HepG2 (cell line): Measurements from ENCODE around the gene CHN2. TPM values are rescaled to one million over a fixed set of nuclear protein-coding genes. Genes with fewer than 3 reads are reported as not detected.

Source experiments
- CC2D1A ChIP-seq: sonication (generic); formaldehyde crosslinking; IDR thresholded peaks from 2 replicates; pipeline ENCODE4 v1.8.1; 2023; ENCODE audit warnings: mild to moderate bottlenecking, missing genetic modification reagents
- ETS1 ChIP-seq: sonication (generic); formaldehyde crosslinking; IDR thresholded peaks from 2 replicates; pipeline ENCODE4 v1.4.0; 2020; ENCODE audit warnings: missing genetic modification reagents
- GPBP1L1 ChIP-seq: sonication (generic); formaldehyde crosslinking; IDR thresholded peaks from 2 replicates; pipeline ENCODE4 v1.5.0; 2020; ENCODE audit warnings: mild to moderate bottlenecking, missing genetic modification reagents
- IKZF4 ChIP-seq: sonication (generic); formaldehyde crosslinking; IDR thresholded peaks from 2 replicates; pipeline ENCODE4 v1.5.1; 2020; ENCODE audit warnings: borderline replicate concordance, mild to moderate bottlenecking, low read depth, missing genetic modification reagents; ENCODE audit errors: not compliant biosample characterization
- ISL2 ChIP-seq: sonication (generic); formaldehyde crosslinking; IDR thresholded peaks from 2 replicates; pipeline ENCODE4 v1.5.0; 2020; ENCODE audit warnings: missing genetic modification reagents
- KLF16 ChIP-seq, 2 experiments: sonication (generic) in 1 of 2; formaldehyde crosslinking in 1 of 2; IDR thresholded peaks; 2 replicates each; pipeline versions ENCODE4 v1.6.1 to v1.8.0; 2016 to 2023; ENCODE audit warnings: missing genetic modification reagents in 2 of 2, missing compliant biosample characterization in 1 of 2
- MED13 ChIP-seq: sonication (generic); formaldehyde crosslinking; IDR thresholded peaks from 2 replicates; pipeline ENCODE4 v1.5.0; 2020; ENCODE audit warnings: missing genetic modification reagents
- NFRKB ChIP-seq: fragments of 450-650 bp; IDR thresholded peaks from 2 replicates; pipeline ENCODE4 v1.6.1; 2017
- NR2F2 ChIP-seq: IDR thresholded peaks from 2 replicates; pipeline ENCODE4 v1.6.1; 2012; ENCODE audit warnings: low read depth, inconsistent platforms, borderline replicate concordance
- POLR2AphosphoS2 ChIP-seq: IDR thresholded peaks from 2 replicates; pipeline ENCODE4 v1.6.1; 2011; ENCODE audit warnings: low read depth, low read length, improper control_type of control experiment
- PRPF4 ChIP-seq: fragments of 200-400 bp; formaldehyde crosslinking; IDR thresholded peaks from 2 replicates; pipeline ENCODE4 v1.6.1; 2016; ENCODE audit warnings: low read length, low read depth; ENCODE audit not compliant: poor library complexity, severe bottlenecking
- RXRB ChIP-seq: IDR thresholded peaks from 2 replicates; pipeline ENCODE4 v1.6.1; 2016; ENCODE audit warnings: borderline replicate concordance, missing genetic modification reagents, missing compliant biosample characterization
- TBL1XR1 ChIP-seq: fragments of 150-350 bp; IDR thresholded peaks from 2 replicates; pipeline ENCODE4 v1.6.1; 2014; ENCODE audit warnings: borderline replicate concordance, low read length; ENCODE audit not compliant: partially characterized antibody
- TFE3 ChIP-seq: IDR thresholded peaks from 2 replicates; pipeline ENCODE4 v1.6.1; 2016
- THRA ChIP-seq: sonication (generic); formaldehyde crosslinking; IDR thresholded peaks from 2 replicates; pipeline ENCODE4 v1.4.0; 2020; ENCODE audit warnings: missing genetic modification reagents, borderline replicate concordance
- ZBTB33 ChIP-seq: sonication (generic); formaldehyde crosslinking; IDR thresholded peaks from 2 replicates; pipeline ENCODE4 v1.4.0; 2020; ENCODE audit warnings: missing genetic modification reagents
- ZBTB38 ChIP-seq: sonication (generic); formaldehyde crosslinking; IDR thresholded peaks from 2 replicates; pipeline ENCODE4 v1.5.1; 2020; ENCODE audit warnings: mild to moderate bottlenecking, missing genetic modification reagents
- ZFP37 ChIP-seq: sonication (generic); formaldehyde crosslinking; IDR thresholded peaks from 2 replicates; pipeline ENCODE4 v1.4.0; 2020; ENCODE audit warnings: missing genetic modification reagents, borderline replicate concordance
- ZNF263 ChIP-seq: sonication (generic); formaldehyde crosslinking; IDR thresholded peaks from 2 replicates; pipeline ENCODE4 v1.4.0; 2020; ENCODE audit warnings: missing genetic modification reagents
- ZNF558 ChIP-seq: sonication (generic); formaldehyde crosslinking; IDR thresholded peaks from 2 replicates; pipeline ENCODE4 v1.9.0; 2022; ENCODE audit warnings: mild to moderate bottlenecking, missing genetic modification reagents, borderline replicate concordance
- ZNF674 ChIP-seq: sonication (generic); formaldehyde crosslinking; IDR thresholded peaks from 2 replicates; pipeline ENCODE4 v1.5.0; 2020; ENCODE audit warnings: low read depth, mild to moderate bottlenecking, missing genetic modification reagents
- polyA plus RNA-seq, 8 experiments: library from polyadenylated mRNA; depleted of rRNA in 3 of 8; stranded (reverse) in 7 of 8; unstranded in 1 of 8; fragments of >200 nt; fragmentation: Illumina TruSeq in 4 of 8; extraction: Trizol in 4 of 8; gene quantifications; 2 replicates each; pipeline versions ENCODE4 v1.2.1 to v1.2.3, GENCODE V29; 2011 to 2016; ENCODE audit warnings: low read depth in 4 of 8, missing spikeins in 1 of 8, mixed read lengths in 1 of 8; ENCODE audit not compliant: insufficient read depth in 1 of 8
- total RNA-seq, 5 experiments: library from RNA; depleted of rRNA; stranded (reverse); fragments of >200 nt; fragmentation: Illumina TruSeq; extraction: Trizol; gene quantifications; 2 replicates each; pipeline ENCODE4 v1.2.3, GENCODE V29; 2016; ENCODE audit warnings: low read depth in 1 of 5

Gene CHN2
- total and polyA plus RNA-seq, 2 of the 13 experiments (the other 11 are each of a cell fraction or from before 2014, with no cell fraction given) = 23.5 to 30.5 TPM

- TF ChIP-seq ZNF674 (no peak), ZNF263 (CRISPR knock-in tag) (no peak), RXRB (CRISPR knock-in tag) (peak; percentile 56), TFE3 (peak; percentile 78), GPBP1L1 (CRISPR knock-in tag) (no peak), ZBTB38 (no peak), KLF16 (CRISPR knock-in tag; IDR thresholded peaks at IDR 0.05) (no peak), MED13 (CRISPR knock-in tag) (no peak), ETS1 (CRISPR knock-in tag) (no peak), NFRKB (no peak), ISL2 (CRISPR knock-in tag) (peak; percentile 53; the same call in 1 of the 2 replicates), NR2F2 (peak; percentile 64), POLR2AphosphoS2 (no peak), ZFP37 (CRISPR knock-in tag) (no peak), TBL1XR1 (no peak), IKZF4 (CRISPR knock-in tag) (no peak), ZBTB33 (CRISPR knock-in tag) (no peak), CC2D1A (CRISPR knock-in tag) (no peak), ZNF558 (no peak), THRA (peak; percentile 17; the same call in 1 of the 2 replicates), PRPF4 (no peak)
Measured at GRCh38 chr7:29449569-29450260, 255.1 kb downstream of the CHN2 start (continued).
